Stimulated activated CD4-positive, alpha-beta T cell treated with anti-CD3 and anti-CD28 coated beads, Interleukin-1b, Interleukin-23, amount 100 ng/mL, for 1 hour (primary cell): ENCODE results near the gene SEMA7A.

Source experiments
- DNase-seq, 2 donors: peaks; one replicate each; pipeline ENCODE4 v3.0.0-alpha.2; 2020; ENCODE audit warnings: low read depth in 2 of 2

The SEMA7A gene

GRCh38 chr15:74451861-74452835 is 18.4 kb upstream of the SEMA7A start:
- no peak for DNase-seq

DNA sequence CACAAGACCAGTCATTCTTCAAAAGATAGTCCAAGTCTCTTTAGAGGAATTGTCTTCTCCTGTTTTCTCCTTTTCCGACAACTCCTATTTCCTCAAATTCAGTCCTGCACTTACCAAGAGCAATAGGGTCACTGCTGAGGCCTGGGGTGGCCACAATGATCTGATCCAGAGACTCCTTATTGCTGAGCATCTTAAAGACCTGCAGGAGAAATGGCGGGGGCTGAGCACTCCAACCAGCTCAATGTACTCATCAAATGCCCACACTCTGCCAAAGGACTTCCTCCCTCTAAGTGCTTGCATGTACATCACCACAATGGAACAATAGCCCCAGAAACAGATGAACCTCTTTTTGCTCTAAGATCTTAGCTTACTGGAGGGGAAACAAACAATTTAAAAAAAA is 17.6 kb upstream of the SEMA7A start:
- DNase-seq, result no peak

DNA sequence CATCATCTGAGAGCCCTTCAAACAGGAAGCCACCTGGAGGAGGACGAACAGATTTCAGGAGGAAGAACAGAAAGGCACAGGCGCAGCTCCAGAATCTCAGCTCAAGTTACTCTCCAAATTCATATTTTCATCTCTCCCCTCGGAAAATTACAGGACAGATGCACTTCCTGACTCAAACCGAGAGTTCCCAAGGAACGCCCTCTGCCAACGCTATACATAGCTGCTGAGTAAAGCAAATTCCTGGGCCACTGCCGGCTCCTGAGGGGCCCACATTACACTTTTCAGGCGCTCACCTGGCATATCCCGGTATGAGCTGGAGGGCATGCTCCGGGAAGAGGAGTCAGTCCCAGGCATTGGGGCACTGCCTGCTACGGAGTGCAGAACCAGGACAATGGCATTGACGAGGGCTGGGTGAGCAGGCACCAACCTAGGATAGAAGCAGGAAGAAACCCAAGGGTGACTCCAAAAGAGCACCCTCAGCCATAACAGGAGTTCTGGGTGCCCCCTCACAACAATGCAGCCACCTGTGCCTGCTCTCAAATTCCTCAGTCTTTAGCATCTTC is 16.0 kb upstream of the SEMA7A start:
- no peak for DNase-seq

DNA sequence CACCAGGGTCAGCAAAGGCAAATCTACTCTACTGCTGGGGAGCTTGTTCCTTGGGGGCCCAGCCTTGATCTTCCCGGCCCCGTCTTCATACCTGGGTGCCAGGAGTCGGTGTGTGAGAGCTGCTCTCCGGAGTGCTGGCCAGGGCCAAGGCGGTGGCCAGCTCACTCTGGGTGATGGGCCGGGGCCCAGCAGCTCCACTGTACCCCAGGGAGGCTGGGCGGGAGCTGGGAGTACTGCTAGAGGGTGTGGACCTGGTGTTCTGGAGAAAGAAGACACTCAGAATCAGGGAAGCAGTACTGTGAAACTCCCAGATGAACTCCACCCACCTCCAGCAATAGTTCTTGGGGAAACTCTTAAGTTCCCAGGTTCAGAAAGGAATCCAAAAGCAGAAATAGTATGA is 15.3 kb upstream of the SEMA7A start:
- no peak for DNase-seq

GRCh38 chr15:74445816-74446763 is 12.3 kb upstream of the SEMA7A start:
- DNase-seq, result no peak

DNA sequence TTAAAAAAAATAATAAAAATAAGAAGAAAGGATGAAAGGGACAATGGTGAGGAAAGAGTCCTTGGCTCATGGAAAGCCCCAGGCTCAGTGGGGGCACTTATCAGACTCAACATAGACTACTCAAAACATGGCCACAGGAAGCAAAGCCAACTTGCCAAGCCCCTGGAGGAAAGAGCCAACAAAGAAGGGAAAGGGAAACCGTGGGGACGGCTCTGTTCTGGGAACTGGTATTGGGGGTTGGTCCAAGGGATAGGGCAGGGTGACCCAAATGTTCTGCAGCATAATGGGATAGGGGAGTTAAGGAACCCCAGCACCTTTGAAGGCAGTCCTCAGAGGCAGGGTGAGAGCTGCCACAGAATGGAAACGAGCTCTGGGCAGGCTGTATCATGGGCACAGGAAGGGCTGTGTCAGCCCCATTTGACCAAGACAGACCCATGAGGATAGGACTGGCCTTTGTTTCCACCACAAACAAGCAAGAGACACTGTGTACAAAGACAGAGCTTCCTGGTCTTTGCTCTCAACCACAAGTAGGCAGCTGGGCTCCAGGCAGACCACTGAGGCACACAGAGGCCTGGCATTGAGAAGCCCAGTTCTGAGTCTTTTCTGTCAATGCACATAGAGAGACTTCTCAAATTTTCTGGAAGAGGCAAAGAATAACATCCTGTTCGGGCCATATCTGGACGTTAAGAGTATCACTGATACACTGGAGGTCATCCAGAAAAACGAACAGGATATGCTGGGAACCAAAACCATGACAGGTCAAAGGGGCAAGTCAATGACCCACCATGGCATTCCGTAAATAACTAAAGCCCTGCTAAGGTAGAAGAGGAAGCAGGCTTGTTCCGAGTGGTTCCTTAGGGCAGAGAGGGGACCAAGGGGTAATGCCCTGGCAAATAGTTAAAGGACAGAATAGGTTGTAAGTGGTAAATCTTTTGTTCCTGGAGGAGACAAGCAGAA is 10.6 kb upstream of the SEMA7A start:
- no peak for DNase-seq

DNA sequence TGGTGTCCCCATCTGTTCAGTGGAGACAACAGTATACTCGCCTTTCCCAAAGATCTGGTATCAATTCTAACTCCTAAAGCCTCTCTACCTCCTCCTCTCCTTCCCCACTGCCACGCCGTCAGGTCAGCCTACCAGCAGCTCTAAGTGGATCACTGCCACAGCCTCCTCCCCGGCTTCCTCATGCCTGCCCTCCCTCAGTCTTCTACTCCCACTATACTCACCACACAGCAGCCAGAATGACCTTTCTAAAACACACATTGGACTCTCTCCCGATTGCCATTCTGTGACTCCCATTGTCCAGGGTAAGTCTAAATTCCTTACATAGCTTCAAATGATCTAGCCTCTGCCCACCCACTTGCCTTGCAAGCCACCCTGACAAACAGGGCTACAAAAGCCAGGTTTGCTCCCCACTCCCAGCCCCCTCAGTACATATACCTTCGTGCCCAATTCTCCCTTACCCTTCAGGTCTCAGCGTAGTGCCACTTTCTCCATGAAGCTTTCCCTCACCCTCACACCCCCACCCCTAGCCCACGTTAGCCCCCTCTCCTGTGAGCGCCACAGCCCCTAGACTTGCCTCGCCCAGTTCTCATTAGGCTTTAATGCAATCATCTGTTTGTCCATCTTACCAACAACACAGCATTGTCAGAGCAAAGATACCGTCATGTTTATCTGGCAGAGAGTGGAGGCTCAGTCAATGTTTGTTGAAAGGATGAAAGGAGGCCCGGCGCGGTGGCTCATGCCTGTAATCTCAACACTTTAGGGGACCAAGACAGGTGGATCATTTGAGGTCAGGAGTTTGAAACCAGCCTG is 9.5 kb upstream of the SEMA7A start:
- no peak for DNase-seq

GRCh38 chr15:74442604-74443003 is 8.8 kb upstream of the SEMA7A start:
- no peak for DNase-seq

- DNase-seq, result no peak
Observed at GRCh38 chr15:74442063-74442462, 8.3 kb upstream of the SEMA7A start.

GRCh38 chr15:74441248-74441941 is 7.6 kb upstream of the SEMA7A start:
- no peak for DNase-seq

DNA sequence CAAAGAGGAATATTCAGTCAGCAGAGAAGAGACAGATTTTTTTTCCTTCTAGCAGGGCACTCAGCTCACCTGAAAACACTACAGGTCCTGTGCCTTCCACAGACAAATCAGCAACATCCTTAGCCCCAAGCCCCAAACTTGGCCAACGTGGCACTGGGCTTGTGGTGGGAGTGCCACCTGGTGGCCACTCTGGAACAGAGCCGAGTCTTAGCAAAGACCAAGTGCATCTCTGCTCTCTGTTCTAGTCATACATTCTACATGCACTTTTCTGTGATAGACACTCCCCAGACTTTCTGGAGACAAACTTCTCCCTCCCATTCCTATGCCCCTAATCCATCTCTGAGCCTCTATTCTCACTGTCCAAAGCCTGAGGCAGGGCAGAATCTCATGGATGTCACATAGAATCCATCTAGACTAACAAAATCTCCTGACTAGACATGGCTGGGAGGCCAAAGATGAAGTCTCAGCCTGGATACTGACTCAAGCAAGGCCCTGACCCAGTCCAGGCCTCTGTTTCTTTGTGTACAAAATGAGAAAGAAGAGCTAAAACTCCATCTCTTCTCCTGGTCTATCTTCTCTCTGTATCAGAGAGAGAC is 5.1 kb upstream of the SEMA7A start:
- DNase-seq, result peak; percentile 41 to 52

GRCh38 chr15:74438206-74438605 is 4.4 kb upstream of the SEMA7A start:
- DNase-seq, result no peak

DNA sequence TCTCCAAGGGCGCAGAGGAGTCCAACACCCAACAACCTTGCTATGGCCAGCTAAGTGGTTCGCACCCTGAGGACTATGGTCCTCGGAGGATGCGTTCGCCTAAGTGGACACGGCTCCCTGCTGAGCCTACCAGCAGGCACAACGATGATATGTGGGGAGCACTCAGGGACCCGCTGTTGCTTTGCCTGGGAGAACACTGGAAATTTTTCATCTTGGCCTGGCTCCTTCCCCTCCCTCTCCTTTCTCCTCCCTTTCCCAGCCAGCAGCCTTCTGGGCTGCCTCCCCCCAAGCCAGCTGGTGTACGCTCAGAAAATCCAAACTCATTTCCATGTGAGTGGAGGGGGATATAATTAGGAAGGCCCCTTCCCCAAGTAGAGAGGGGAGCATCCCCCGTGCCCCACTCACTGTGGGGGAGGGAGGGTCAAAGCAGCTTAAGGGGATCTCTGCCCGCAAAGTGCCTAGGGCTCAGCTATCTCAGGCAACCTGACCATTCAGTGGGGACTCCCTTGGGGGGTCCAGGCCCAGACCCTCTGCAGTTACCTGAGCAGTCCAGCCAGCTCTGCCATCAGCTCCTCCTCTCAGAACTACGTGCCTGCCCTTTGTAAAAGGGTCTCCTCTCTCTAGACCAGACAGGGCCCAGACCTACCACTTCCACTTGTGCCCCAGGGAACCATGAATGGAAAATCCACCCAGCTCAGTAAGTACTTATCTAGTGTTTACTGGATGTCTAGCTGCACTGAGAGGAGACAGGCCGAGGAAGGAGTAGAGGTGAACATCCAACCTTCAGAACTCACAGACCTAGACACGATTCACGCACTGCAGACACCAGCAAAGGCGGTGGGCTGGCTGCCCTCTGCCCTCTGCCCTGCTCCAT is 742 bp upstream of the SEMA7A start:
- no peak for DNase-seq

GRCh38 chr15:74432968-74433591 is 678 bp downstream of the SEMA7A start:
- DNase-seq, result no peak

DNA sequence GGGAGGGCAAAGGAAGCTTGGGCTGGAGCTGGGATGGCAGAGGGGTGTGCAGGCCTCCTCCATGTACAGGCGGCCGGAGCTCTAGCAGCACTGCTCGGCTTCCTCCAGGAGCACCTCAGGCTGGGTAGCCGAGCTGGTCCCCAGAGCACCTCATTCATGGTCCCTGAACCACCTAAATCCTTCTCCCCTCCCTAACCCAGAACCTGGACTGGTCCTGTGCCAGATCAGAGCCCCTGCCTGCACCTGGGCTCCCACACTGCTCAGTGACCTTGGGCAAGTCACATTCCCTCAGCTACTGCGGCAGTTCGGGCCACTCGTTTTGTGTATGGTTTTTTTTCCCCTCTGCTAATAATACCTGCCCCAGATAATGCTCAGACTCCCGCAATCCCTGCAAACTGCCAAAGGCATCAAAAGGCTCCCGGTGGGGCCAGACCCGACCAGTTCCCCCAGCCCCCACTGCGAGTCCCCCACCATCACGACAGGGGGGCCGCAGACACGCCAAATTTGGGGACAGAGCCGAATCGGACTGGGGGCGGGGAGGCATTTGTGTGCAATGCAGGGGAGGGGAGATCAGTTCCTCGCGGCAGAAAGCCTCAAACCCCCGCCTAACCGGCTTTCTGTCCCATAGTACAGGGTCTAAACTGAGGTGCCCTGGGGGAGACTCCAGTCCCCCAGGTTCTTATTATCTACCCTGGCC is 1.3 kb downstream of the SEMA7A start:
- no peak for DNase-seq

DNA sequence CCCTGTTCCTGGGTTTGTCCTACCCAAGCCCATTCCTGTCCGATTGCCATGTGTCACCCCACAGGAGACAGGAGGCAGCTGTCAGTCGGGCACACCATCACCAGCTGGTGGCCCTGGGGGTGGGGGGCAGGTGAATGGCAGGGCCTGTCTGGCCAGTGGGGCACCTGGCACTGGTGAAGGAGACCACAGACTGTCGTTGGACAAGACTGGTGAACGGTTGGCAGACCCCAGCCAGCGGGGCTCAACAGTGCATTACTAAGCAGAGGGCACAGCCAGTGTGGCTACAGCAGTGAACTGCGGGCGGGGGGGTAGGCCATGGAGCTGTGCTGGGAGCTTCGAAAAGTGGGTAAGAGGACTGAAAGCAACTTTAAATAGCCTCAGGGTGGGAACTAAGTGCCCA is 2.1 kb downstream of the SEMA7A start:
- DNase-seq, result no peak

DNA sequence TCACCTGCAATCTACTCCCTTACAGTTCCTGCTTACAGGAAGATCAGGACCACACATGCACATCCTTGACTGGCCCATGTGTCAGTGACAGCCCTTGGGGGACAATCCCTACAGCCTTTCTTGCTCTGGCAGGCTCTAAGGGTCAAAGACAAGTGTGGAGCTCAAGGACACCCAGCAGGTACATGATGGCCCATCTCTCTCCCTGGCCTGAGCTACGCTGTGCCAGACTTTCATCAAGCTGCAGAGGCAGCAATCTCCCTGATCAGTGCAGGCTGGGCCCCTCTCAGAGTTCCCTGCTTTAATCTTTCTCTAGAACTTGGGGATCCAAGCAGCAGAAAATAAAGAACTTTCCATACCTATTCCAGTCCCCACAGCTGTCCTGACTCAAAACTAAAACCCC is 2.6 kb downstream of the SEMA7A start:
- no peak for DNase-seq
